Chondrocyte (in vitro differentiated cells): ENCODE data around the gene TSNAX. TPM values are rescaled to one million over a fixed set of nuclear protein-coding genes. Genes with fewer than 3 reads are reported as not detected.

Source experiments
- DNase-seq: peaks from one replicate; pipeline ENCODE4 v3.0.0; 2021; ENCODE audit warnings: mixed read lengths, low spot score
- H3K27ac Mint-ChIP-seq: one replicate; pipeline ENCODE4 v1.8.0; 2021; ENCODE audit warnings: mild to moderate bottlenecking, moderate library complexity, mixed read lengths; ENCODE audit not compliant: unreplicated experiment
- H3K27me3 Mint-ChIP-seq: 2 replicates; pipeline ENCODE4 v1.8.0; 2021; ENCODE audit warnings: low read depth, mixed read lengths
- H3K36me3 Mint-ChIP-seq: 2 replicates; pipeline ENCODE4 v1.8.0; 2021; ENCODE audit warnings: low read depth, mixed read lengths
- H3K4me1 Mint-ChIP-seq: 2 replicates; pipeline ENCODE4 v1.8.0; 2021; ENCODE audit warnings: low read depth, mild to moderate bottlenecking, mixed read lengths
- H3K4me3 Mint-ChIP-seq: one replicate; pipeline ENCODE4 v1.8.0; 2021; ENCODE audit warnings: mild to moderate bottlenecking, moderate library complexity, mixed read lengths; ENCODE audit not compliant: unreplicated experiment
- H3K9me3 Mint-ChIP-seq: 2 replicates; pipeline ENCODE4 v1.8.0; 2021; ENCODE audit warnings: low read depth, mixed read lengths
- total RNA-seq: library from RNA; stranded (reverse); gene quantifications from 3 replicates; pipeline ENCODE4 v1.2.1, GENCODE V29; 2021
- TF ChIP-seq, protein P1 (sequence below): fragments of 200-600 bp; sonication (generic); IDR thresholded peaks from 2 replicates; pipeline ENCODE4 v1.5.0; 2021; ENCODE audit warnings: antibody characterized with exemption, mild to moderate bottlenecking, moderate library complexity

TSNAX gene
- total RNA-seq, 1 donor from 2014 or later = 36.8 TPM

- no peak overlapping the region for H3K27ac Mint-ChIP-seq
- no peaks in the 10 kb centered on the region for H3K4me1 Mint-ChIP-seq
- H3K9me3 Mint-ChIP-seq = no peaks in the 10 kb centered on the region
- H3K36me3 Mint-ChIP-seq = no peaks in the 10 kb centered on the region
- no peak for DNase-seq
- TF ChIP-seq, protein P1, sequence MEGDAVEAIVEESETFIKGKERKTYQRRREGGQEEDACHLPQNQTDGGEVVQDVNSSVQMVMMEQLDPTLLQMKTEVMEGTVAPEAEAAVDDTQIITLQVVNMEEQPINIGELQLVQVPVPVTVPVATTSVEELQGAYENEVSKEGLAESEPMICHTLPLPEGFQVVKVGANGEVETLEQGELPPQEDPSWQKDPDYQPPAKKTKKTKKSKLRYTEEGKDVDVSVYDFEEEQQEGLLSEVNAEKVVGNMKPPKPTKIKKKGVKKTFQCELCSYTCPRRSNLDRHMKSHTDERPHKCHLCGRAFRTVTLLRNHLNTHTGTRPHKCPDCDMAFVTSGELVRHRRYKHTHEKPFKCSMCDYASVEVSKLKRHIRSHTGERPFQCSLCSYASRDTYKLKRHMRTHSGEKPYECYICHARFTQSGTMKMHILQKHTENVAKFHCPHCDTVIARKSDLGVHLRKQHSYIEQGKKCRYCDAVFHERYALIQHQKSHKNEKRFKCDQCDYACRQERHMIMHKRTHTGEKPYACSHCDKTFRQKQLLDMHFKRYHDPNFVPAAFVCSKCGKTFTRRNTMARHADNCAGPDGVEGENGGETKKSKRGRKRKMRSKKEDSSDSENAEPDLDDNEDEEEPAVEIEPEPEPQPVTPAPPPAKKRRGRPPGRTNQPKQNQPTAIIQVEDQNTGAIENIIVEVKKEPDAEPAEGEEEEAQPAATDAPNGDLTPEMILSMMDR = no peak
- no peak overlapping the region for H3K4me3 Mint-ChIP-seq
- H3K27me3 Mint-ChIP-seq = no peaks in the 10 kb centered on the region
These were observed 85.2 kb downstream of the TSNAX start for GRCh38 chr1:231613419-231614349.

Other genes starting within 250 kb of the TSNAX start
- gene EXOC8, start 190.8 kb upstream of the TSNAX start, total RNA-seq = 13.2 to 15.6 TPM (median 13.8 TPM) in 3 replicates
- 11.8 to 16.4 TPM (median 15.0 TPM) in 3 replicates for gene SPRTN, start 190.4 kb upstream of the TSNAX start, total RNA-seq
- 25.7 to 36.6 TPM (median 35.3 TPM) in 3 replicates for gene EGLN1, start 106.4 kb upstream of the TSNAX start, total RNA-seq
- gene DISC1, start 98.1 kb downstream of the TSNAX start, total RNA-seq = 5.0 to 10.6 TPM (median 7.1 TPM) in 3 replicates